ENCODE results near the gene NHSL2.

DNA sequence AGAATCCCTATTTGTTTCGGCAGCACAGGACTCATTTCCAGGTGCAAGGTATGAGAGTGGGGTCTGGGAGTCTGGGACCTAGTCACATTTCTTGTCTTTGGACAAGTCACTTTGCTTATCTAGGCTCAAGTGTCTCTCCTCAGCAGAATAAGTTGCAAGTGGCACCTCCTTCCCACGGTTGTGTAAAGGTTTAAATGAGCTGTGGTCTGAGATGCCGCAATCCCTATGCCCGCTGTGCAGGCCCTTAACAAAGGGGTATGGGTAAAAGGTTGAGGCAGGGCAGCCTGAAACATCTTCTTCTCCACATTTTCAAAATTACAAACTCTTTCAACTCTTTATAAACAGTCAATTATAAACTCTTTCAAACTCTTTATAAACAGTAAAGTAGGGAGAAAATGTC lies 127.4 kb downstream of the NHSL2 start:
- TF ChIP-seq, protein P1, sequence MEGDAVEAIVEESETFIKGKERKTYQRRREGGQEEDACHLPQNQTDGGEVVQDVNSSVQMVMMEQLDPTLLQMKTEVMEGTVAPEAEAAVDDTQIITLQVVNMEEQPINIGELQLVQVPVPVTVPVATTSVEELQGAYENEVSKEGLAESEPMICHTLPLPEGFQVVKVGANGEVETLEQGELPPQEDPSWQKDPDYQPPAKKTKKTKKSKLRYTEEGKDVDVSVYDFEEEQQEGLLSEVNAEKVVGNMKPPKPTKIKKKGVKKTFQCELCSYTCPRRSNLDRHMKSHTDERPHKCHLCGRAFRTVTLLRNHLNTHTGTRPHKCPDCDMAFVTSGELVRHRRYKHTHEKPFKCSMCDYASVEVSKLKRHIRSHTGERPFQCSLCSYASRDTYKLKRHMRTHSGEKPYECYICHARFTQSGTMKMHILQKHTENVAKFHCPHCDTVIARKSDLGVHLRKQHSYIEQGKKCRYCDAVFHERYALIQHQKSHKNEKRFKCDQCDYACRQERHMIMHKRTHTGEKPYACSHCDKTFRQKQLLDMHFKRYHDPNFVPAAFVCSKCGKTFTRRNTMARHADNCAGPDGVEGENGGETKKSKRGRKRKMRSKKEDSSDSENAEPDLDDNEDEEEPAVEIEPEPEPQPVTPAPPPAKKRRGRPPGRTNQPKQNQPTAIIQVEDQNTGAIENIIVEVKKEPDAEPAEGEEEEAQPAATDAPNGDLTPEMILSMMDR (conservative IDR thresholded peaks at IDR 0.05) = no peak
- no peak for TF ChIP-seq EZH2 (IDR thresholded peaks at IDR 0.05; ENCODE audit: low read depth)

All from PC-9 (cell line).